Uterus (tissue), 2 donors: ENCODE measurements around the gene PTPRN2.

ENCODE experiments used
- CTCF ChIP-seq, 4 experiments: fragments of 200-600 bp in 2 of 4; fragments of 450-650 bp in 2 of 4; sonication (generic) in 2 of 4; IDR thresholded peaks; one replicate each; pipeline ENCODE4 v1.5.1; 2016 to 2019; ENCODE audit warnings: antibody characterized with exemption in 4 of 4, mild to moderate bottlenecking in 2 of 4, moderate library complexity in 1 of 4
- POLR2A ChIP-seq, 2 donors: fragments of 450-650 bp; IDR thresholded peaks; one replicate each; pipeline ENCODE4 v1.6.1; 2016; ENCODE audit warnings: antibody characterized with exemption in 2 of 2, mild to moderate bottlenecking in 1 of 2, moderate library complexity in 1 of 2

- TF ChIP-seq CTCF (IDR thresholded peaks at IDR 0.05) (no peak), POLR2A (IDR thresholded peaks at IDR 0.05) (no peak)
Observed at GRCh38 chr7:158416283-158416933, 171.2 kb downstream of the PTPRN2 start.
